ENCODE results near the gene ANGPTL2.
"Not testable (repeated sequence)": the region's sequence is repeated elsewhere in the genome, so short reads cannot be mapped to it uniquely, and the experiment has no call there.

ANGPTL2 gene

GRCh38 chr9:127122176-127123063, at the start of gene ANGPTL2:
Gene ANGPTL2, minus strand, starts transcription at chr9:127122635. Its CDS starts 13,904 bp downstream, at chr9:127108731.
- TF ChIP-seq GATA1 (IDR thresholded peaks at IDR 0.05; ENCODE audit: low read depth, low read length) (no peak), POLR2A (IDR thresholded peaks at IDR 0.05; ENCODE audit: low read length) (no peak)
- DNase-seq, result no peak

DNA sequence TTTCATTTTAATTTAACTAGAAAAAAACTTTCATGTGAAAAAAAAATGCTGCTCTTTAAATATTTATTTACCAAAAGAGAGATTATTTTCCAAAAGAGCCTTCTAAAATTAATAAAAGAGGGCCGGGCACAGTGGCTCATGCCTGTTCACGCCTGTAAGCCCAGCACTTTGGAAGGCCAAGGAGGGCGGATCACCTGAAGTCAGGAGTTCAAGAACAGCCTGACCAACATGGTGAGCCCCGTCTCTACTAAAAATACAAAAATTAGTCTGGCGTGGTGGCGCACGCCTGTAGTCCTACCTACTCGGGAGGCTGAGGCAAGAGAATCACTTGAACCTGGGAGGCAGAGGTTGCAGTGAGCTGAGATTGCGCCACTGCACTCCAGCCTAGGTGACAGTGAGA, 48.9 kb upstream of the ANGPTL2 start:
- DNase-seq, result not testable (repeated sequence)

DNA sequence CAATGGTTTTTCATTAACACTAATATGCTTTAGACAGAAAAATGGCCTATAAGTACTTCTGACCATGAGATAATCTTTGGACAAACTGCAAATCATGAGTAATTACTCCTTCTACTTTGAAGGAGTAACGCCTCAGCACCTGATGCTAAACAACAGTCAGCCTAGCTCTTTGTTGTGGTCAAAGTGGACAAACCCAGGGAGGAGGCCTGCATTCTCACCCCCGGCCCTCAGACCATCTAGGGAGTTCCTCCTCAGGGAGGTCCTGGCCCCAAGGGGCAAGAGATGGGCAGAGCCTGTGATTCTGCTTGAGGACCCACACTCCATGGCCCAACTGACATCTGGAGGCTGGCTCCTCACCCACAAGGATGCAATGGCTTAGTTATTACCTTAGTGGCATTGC, 48.2 kb upstream of the ANGPTL2 start:
- TF ChIP-seq GATA1 (IDR thresholded peaks at IDR 0.05; ENCODE audit: low read depth, low read length), result no peak
- no peak for TF ChIP-seq POLR2A (IDR thresholded peaks at IDR 0.05; ENCODE audit: low read length)
- DNase-seq, result no peak

- no peak for DNase-seq
These were observed 47.7 kb upstream of the ANGPTL2 start for GRCh38 chr9:127170103-127170502.

GRCh38 chr9:127169575-127169883, 47.1 kb upstream of the ANGPTL2 start:
- no peak for TF ChIP-seq POLR2A (IDR thresholded peaks at IDR 0.05; ENCODE audit: low read length)
- TF ChIP-seq GATA1 (IDR thresholded peaks at IDR 0.05; ENCODE audit: low read depth, low read length), result no peak
- DNase-seq, result no peak

More at GRCh38 chr9:127170103-127170502, 47.7 kb upstream of the ANGPTL2 start:
- TF ChIP-seq POLR2A (IDR thresholded peaks at IDR 0.05; ENCODE audit: low read length), result no peak
- no peak for TF ChIP-seq GATA1 (IDR thresholded peaks at IDR 0.05; ENCODE audit: low read depth, low read length)

- no peak for DNase-seq
- TF ChIP-seq POLR2A (IDR thresholded peaks at IDR 0.05; ENCODE audit: low read length), result no peak
- TF ChIP-seq GATA1 (IDR thresholded peaks at IDR 0.05; ENCODE audit: low read depth, low read length), result no peak
These were observed 46.5 kb upstream of the ANGPTL2 start for GRCh38 chr9:127168756-127169574.

DNA sequence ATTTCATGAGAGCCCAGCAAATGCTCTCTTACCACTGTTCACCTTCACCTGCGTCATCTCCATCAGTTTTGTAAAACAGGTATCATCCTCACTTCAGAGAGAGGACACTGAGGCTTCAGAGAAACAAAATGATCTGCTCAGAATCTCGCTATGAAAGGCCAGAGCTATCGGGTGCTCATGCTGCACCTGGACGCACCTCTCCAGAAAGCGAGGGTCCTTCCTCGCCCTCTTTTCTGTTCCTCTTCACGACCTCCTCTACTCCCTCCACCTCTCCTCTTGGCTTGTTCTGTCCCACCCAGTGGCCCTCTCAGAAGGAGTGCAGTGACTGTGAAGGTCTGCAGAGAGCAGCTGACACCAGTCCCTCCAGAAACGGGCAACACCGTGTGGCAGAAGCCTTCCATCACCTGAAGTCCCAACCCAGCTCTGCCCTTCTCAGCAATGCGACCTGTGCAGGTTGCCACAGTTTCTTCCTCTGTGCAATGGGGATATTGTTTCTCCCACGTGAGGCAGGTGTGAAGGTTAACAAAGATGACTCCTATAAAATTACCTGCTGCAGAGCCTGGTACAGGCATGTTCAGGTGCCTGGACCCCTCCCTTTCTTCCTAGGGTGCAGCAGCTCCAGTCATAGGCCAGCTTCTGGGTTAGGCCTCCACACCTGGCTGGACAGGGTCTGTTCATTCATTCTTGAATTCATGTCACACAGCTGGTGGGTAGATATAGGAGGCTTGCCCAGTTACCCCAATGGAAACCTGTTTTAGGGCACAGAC, 45.3 kb upstream of the ANGPTL2 start:
- no peak for DNase-seq
- TF ChIP-seq POLR2A (IDR thresholded peaks at IDR 0.05; ENCODE audit: low read length) (no peak), GATA1 (IDR thresholded peaks at IDR 0.05; ENCODE audit: low read depth, low read length) (no peak)

GRCh38 chr9:127166651-127167524, 44.5 kb upstream of the ANGPTL2 start:
- no peak for DNase-seq
- TF ChIP-seq GATA1 (IDR thresholded peaks at IDR 0.05; ENCODE audit: low read depth, low read length) (no peak), POLR2A (IDR thresholded peaks at IDR 0.05; ENCODE audit: low read length) (no peak)

- no peak for DNase-seq
- TF ChIP-seq GATA1 (IDR thresholded peaks at IDR 0.05; ENCODE audit: low read depth, low read length) (no peak), POLR2A (IDR thresholded peaks at IDR 0.05; ENCODE audit: low read length) (no peak)
These were observed 43.7 kb upstream of the ANGPTL2 start for GRCh38 chr9:127166111-127166510.

DNA sequence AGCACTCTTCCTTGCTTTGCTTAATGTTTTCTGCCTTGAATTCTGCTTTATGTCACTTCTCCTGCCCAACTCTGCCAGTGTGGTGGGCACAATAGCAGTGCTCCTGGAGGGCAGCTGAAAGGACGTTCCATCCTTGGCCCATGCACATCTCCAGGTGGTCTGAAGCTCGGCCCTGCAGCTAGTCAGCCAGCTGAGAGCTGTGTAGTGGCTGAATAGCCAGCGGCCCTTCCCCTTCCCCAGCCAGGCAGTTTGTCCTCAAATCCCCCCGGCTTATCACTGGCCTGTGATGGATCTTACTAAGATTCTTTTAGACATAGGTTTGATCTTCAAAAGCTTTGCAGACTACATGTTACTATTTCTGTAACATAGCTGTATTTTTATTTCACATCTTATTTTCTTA, 42.7 kb upstream of the ANGPTL2 start:
- no peak for DNase-seq

GRCh38 chr9:127163409-127163808, 41.0 kb upstream of the ANGPTL2 start:
- TF ChIP-seq GATA1 (IDR thresholded peaks at IDR 0.05; ENCODE audit: low read depth, low read length) (no peak), POLR2A (IDR thresholded peaks at IDR 0.05; ENCODE audit: low read length) (no peak)
- no peak for DNase-seq

More for the DNA sequence above, 42.7 kb upstream of the ANGPTL2 start:
- no peak for TF ChIP-seq GATA1 (IDR thresholded peaks at IDR 0.05; ENCODE audit: low read depth, low read length)
- no peak for TF ChIP-seq POLR2A (IDR thresholded peaks at IDR 0.05; ENCODE audit: low read length)

GRCh38 chr9:127162864-127163365, 40.5 kb upstream of the ANGPTL2 start:
- DNase-seq, result no peak
- TF ChIP-seq GATA1 (IDR thresholded peaks at IDR 0.05; ENCODE audit: low read depth, low read length) (no peak), POLR2A (IDR thresholded peaks at IDR 0.05; ENCODE audit: low read length) (no peak)

Data from erythroblast (primary cell).